ENCODE results near the gene SLC6A1.

The SLC6A1 gene

DNA sequence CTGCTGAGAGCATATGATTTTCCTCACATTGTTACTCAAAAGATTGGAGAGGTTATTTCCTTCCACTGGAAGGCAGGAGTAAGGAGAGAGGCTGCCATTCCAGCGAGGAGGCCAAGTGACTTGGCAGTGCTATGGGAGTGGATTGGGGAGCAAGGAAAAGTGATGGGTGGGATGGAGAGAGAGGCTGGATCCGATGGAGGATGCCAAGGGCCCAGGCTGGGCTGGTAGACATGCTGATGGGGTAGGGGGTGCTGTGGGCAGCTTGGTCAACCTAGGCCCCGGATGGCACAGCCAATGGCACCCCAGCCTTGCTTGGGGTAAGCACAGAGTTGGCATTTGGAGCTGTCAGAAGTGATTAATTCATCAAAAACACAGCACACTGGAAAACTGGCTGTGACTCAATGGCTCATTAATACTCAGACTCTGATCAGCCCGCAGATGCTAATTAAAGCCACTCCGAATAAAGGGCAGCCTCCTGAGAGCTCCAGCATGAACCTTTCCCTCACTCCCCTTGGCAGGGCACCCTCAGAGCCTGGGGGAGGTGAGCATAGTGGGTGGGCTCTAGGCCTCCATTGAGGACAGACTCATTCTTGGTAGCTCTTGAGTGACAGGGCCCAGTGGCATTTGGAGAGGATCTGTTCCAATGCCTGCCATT is 22.1 kb upstream of the SLC6A1 start:
- DNase-seq (ENCODE audit: low spot score), result no peak

DNA sequence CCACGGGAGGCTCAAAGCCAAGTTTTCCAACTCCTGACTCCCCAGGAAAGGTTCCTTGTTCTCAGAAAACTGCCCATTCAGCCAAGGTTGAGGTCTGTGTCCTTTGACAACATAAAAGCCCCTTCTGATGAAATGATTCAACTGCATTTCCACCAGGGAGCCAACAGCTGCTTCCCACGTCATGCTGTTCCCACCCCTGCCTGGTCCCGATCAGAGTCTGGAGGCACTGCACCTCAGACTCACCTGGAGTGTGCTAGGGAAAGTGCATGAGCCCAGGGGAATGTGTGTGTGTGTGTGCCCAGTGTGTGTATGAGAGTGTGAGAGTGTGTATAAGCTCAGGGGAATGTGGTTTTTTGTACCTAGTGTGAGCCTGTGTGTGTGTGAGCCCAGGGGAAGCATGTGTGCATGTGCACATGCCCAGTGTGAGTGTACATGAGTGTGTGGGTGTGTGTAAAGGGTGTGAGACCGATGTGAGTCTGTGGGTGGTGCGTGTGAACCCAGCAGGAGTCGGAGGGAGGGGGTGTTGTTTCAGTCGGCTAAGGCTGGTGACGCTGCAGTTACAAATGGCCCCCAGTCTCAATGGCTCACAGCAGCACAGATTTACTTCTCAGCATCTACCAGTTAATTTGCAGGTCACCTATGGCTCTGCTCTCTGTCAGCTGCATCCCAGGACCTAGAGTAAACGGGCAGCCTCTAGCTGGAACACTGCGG is 20.3 kb upstream of the SLC6A1 start:
- no peak for DNase-seq (ENCODE audit: low spot score)

DNA sequence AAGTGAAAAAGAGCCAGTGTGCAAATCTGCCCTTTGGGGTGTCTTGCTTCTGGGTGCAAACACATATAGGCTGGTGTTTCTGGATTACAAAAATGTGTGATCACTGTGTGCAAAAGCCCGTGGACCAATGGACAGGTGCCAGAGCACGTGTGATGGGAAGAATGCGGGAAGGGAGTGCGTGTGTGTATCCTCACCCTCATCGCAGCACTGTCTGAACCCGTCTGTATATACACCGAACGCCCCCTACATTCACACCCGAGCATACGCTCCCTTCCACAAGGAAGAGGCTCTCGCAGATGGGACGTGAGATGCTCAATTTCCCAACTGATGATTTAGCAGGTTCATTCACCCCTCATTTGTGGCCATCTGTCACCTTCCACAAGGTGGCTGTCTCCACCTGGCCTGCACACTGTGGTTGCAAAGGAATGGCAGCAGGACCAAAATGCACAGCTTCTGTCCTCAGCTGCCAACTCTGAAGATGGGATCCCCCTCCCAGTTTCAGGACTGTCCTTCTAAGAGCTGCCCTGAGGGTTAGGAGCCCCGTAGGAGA is 19.4 kb upstream of the SLC6A1 start:
- DNase-seq (ENCODE audit: low spot score), result no peak

DNA sequence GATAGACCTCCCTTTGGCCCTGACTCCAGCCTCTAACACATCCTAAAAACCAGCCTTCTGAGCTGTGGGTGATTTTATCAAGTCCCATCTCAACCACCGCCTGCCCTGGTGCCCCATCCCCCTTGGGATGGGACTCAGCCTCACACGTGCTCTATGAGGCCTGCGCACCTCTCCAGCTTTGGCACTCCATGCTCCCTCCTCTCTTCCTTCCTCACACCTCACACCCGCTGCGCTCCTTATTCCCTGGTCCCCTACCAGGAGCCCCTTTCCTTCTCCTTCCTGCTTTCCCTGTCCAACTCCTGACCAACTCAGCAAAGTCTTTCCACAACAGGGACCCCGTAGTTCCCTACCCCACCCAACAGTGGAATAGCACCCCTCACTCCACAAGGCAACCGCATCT is 18.4 kb upstream of the SLC6A1 start:
- no peak for DNase-seq (ENCODE audit: low spot score)

DNA sequence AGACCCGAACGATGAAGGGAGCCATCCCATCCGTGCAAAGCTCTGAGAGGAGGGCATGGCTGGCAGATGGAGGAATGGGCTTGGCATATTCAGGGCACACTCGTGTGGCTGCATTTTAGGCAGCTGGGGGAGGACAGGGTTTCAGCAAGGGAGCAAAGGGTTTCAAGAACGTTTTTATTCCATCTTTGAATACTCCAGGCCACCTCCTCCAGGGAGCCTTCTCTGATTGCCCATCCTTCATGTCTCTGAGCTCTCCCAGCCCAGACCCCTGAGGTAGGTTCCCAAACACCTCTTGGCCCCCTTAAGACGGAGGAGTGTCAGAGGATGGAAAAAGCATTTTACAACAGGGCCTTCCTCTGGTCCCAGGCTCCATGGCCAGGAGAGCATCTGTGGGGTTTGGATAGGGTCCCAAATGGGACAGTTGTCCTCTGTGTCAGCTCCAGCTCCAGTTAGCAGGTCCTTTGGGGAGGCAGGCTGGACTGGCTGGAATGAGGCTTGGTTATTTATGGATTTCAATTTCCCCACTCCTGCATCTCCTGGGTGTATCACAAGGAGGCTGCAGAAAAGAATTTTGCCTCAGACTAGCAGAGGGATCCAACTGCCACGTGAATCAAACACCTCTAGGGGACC is 17.7 kb upstream of the SLC6A1 start:
- no peak for DNase-seq (ENCODE audit: low spot score)

DNA sequence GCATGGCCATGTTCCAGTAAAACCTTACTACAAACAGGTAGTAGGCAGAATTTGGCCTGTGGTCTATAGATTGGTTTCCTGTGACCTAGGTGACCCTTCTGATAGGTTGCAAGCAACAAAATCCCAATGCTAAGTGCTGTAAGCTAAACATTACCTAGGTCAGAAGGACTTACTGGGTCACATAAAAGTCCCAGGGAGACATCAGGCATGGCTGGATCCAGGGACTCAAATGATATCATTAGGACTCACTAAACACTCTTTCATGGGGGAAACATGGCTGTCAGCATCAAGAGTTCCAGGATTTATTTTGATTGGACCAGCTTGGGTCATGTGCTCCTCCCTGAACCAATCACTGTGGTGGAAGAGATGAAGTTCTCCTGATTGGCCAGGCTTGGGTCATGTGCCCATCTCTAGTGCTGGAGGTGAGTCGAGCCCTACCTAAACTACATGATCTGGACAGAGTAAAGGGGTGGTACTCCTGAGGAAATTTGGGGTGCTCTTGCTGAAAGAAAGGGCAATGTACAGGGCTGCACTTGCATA is 16.8 kb upstream of the SLC6A1 start:
- no peak for DNase-seq (ENCODE audit: low spot score)

DNA sequence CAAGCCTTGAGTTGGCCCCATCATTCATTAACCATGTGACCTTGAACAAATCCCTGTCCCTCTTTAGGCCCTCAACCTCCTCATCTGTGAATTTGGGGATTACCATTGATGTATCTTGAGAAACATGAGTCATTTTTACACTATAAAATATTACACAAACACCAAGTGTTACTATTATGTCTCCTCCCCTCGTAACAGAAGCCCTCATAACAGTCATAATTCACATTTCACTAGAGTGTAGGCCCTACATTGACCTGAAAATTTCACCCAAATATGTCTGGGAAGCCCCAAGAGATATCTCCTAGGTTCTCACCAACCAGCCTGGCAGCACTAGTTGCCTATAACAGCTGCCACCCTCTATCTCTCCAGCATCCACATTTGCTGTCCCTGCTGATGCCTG is 15.8 kb upstream of the SLC6A1 start:
- no peak for DNase-seq (ENCODE audit: low spot score)

DNA sequence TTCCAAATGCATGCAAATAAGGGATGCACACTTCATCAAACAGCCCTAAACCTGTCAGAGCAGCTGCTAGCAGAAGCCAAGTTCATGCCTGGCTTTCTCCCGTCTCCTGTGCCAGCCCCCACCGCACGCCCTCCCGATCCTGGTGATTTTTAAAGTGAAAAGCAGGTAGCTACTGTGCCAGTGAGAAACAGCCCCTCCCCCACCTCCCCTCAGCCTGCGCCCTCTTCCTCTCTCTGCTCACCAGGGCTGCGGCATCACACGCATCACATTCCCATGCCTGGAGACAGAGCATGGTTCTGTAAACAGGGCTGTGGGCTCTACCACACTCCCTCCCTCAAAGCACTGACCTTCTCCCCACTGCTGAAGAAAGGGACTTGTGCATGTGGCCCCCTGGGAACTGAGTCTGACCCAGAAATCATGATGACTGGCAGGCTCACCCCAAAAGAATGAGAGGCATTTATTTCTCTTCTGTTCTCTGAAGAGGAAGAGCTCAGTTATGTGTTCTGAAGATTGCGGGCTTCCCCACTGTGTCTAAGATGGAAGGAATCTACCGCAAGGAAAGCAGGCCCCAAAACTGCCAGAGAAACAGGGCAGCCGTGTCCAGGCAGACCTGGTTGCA is 14.5 kb upstream of the SLC6A1 start:
- no peak for DNase-seq (ENCODE audit: low spot score)

DNA sequence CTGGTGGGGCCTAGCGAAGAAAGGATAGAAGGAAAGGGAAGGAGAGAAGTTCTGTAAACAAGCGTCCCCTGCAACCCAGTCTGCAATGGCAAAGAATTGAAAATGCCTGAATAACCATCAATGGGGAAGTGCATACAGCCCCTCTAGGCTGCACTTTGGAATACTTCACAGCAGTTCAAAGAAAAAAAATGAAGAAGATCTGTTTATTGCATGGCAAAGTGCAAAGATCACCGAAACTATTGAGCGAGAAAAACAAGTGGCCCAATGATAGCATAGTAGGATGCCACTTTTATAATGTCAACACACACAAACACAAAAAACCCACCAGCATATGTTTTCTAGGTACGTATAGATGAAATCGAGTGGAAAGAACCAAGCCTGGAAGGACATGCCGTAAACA is 13.6 kb upstream of the SLC6A1 start:
- DNase-seq (ENCODE audit: low spot score), result no peak

DNA sequence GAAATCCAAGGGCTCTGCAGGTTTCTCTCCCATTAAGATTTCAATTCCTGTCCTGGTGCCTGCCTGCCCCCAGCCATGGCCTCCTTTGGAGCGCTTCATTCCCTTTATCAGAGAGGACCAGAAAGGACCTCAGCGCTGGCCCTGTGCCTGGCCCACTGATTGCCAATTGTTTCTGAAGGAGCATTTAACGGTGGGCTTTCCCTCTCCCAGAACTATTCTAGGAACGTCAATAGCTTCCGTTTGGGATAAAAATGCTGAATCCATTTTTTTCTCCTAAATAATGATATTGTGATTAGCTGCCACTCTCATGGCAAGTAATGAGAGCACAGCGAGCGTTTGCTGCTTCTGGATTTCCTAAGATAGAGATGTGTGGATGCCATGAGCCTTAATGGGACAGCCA is 12.2 kb upstream of the SLC6A1 start:
- no peak for DNase-seq (ENCODE audit: low spot score)

DNA sequence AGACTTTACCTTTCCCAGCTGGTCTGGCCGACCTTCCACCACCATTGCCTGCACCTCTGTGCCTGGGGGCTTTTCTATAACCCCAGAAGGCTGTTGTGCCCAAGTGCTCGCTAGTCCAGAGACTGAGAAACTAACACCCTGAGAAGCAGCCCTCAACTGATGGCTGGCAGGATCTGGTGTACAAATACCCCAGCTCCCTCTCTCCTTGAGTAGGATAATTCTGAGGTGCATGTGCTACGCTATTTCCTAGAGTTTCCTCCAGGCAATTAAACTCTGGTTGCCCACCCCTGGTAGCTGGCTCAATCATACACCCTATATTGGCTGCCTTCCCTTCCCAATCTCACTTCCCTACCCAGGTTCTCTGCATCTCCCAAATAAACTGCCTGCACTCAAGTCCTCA is 11.5 kb upstream of the SLC6A1 start:
- DNase-seq (ENCODE audit: low spot score), result no peak

DNA sequence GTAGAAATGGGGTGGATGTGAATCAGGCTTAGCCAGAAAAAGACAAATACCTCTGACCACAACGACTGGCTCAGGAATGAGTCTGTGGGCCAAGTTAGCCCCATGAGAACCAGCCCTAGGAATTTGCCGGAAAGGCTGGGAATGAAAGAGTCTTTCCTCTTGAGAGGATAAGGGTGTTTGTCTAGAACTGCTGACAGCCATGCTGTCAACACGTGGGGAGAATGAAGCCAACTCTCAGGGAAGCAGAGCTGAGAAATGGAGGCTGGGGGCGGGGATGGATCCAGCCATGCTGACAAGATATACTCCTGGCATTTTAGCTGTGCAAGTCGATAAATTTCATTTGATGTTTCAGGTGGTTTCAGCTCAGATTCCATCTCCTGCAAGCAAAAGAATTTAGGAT is 10.6 kb upstream of the SLC6A1 start:
- no peak for DNase-seq (ENCODE audit: low spot score)

DNA sequence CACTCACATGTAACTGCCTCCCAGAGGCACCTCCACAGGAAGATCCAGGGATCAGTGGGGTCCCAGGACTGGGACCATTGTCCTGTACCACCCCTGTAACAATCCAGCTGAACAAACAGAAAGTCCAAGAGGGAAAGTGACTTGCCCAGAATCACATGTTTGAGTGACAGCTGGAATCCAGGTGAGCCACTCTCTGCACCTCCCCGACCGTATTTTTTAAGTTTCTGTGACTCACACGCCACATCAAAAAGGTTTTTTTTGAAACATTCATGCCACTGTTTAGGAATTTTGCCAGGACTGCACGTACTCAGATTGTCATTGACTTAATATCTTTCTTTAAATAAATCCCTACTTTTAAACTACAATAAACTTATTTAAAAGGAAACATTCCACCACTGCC is 9.8 kb upstream of the SLC6A1 start:
- DNase-seq (ENCODE audit: low spot score), result no peak

DNA sequence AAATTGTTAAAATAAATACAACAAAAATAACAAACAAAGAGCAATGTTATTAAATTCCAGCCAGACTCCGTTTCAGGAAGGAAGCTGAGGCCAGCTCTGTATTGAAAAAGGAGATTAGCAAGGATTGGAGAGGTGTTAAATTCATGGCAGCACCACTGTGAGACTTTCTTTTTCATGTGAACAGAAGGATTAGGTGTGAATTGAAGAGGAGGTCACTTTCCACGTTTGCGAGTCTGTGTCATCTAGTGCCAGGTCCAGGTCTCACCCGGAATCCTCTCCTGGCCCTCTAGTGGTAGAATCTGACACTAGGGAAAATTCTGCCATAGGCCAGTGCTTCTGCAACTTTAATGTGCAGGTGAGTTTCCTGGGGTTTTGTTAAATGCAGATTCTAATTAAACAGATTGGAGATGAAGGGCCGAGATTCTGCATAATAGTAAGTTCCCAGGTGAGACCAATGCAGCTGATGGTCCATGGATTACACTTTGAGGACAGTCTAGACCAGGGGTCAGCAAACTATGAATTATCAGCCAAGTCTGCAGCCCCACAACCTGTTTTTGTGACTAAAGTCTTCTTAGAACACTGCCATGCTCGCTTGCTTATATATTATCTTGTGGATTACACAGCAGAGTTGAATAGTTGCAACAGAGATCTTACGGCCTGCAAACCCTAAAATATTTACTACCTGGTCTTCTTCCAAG is 9.2 kb upstream of the SLC6A1 start:
- no peak for DNase-seq (ENCODE audit: low spot score)

DNA sequence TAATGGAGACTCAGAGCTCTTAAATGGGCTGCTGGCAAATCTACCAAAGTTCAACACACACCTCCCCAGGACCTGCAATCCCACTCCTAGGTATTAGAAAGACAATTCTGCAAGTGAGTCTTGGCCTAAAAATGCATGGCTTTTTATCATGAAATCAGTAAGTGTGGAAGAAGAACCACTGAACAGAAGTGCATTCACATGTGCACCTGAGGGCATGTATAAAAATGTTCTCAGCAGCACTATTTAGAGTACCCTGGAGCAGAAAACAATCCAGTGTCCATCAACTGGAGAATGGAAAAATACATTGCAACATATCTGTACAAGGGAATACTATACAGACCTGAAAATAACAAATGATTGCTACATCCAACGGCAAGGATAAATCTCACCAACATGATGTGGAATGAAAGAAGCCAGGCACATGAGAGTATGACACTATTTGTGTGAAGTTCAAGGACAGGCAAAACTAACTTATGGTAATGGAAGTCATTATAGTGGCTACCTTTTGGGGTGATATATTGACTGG is 8.1 kb upstream of the SLC6A1 start:
- DNase-seq (ENCODE audit: low spot score), result no peak

DNA sequence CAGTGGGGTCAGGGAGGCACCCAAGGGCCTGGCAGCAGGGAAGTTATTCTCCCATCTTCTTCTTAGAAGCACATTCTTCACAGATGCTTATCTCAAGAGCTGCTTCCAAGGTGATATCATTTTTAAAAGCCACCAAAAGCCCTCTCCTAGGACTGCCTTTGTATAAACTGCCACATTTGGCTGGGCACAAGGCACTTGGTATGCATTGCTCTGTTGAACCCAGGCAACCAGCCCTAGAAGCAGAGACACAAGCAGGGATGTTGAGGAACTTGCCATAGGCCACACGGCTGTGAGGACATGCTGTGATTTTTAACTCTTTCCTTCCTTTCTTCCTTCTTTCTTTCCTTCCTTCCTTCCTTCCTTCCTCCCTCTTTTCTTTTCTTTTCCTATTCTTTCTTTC is 7.4 kb upstream of the SLC6A1 start:
- DNase-seq (ENCODE audit: low spot score), result no peak

DNA sequence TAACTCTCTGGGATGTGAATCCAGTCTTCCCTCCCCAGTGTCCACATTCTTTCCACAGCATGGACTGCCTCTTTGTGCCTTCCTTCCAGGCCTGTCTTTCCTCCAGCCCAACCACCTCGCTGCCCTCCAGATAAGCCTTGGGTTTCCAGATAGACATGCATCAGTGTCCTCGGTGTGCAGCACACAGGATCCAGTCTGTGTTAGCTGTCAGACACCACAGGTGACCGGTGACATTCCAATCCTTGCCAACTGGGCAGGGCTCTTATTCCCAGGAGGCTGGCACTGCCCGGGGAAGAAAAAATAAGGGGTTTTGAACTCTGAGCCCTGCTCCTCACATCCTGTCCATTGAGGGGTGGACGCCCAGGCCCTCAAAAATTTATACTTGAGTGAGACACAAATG is 6.0 kb upstream of the SLC6A1 start:
- DNase-seq (ENCODE audit: low spot score), result no peak

DNA sequence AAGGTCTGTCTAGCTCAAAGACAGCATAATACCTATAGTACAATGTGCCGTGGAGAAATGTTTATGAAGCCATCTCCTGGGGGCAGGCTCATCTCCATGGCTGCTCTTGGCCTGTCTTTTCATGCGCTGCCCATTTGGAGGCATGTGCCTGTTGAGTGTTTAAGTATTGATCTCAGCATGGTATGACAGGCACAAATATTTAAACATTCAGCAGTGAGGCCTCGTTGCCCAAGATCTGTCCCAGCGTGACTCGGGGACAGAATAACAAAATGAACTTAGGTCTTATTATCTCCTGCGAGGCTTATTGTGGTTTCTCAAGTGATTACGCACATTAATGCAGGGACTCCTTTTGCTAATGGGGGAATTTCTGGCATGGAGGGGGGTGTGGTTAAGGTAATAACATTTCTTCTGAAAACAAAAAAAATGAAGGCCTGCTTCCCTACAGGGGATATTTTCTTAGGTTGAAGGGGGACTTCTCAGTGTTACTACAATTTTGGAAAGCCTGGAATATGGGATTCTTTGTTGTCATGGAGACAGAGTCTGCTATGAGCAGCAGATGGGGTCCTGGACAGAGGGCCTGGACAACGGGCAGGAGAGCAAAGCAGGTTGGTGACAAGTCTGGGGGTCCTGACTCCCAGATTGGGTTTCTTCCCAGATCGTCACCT is 4.4 kb upstream of the SLC6A1 start:
- DNase-seq (ENCODE audit: low spot score), result no peak

DNA sequence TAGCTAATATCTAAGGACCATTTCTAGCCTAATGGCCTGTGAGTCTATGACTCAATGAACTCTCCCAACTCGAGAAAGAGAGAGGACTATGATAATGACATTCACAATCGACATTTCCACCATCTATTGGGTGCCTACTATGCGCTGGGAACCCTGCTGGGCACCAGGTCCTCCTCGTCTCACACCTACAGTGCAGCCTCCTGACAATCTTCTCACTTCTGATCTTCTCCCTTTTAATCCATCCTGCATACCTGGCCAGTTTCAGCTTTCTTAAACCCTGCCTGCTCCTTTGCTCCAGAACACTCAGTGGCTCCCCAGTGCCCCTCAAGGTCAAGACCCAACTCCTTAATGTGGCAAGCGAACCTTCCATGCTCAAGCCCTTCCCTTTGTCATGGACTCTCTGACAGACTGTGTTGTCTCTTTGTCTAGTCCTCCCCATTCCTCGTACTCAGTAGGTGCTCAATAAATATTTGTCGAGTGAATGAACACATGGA is 3.5 kb upstream of the SLC6A1 start:
- no peak for DNase-seq (ENCODE audit: low spot score)

DNA sequence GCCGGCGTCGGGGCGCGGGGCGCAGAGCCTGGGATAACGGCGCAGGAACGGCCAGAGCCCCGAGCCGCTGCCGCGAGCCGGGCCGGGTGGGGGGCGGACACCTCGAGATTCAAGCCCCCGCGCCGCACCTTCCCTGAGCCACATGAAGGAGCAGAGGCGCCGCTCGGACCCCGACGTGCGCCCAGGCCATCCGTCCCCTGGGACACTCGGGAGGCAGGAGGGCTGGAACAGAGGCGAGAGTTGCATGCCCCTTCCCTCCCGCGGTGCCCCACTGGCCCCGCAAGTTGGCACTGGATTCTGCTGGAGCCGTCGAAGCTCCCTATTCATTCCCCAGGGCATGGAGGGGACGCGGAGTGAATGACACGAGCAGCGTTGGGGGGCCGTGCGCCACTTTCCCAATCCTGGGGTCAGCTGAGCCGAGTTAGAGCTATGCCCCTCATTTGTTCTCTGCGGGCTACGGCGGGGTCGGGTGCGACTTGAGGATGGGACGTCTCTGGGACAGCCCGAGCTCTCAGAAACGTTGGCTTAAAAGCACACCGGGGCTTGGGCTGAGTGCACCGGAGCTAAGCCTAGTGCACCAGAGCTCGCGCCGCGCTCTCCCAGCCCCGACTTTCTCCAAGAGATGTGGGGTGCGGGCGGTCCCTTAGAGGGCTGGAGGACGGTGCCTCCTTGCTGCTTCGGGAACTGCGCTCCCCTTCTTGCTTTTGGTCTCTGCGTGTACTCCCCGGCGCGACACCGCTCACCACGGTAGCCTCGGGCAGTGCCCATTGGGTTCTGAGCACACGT is 588 bp downstream of the SLC6A1 start:
- no peak for DNase-seq (ENCODE audit: low spot score)
